Brain microvascular endothelial cell (primary cell): ENCODE measurements around the gene UMPS.

ENCODE experiments used
- DNase-seq: peaks from one replicate; pipeline ENCODE4 v3.0.0-alpha.2; 2020
- H3K27ac ChIP-seq: fragments of 250-450 bp; sonication (Bioruptor Pico); 2 replicates; pipeline ENCODE4 v1.5.1; 2020; ENCODE audit warnings: mild to moderate bottlenecking, moderate library complexity
- H3K27me3 ChIP-seq: fragments of 250-450 bp; sonication (Bioruptor Pico); replicated peaks from 2 replicates; pipeline ENCODE4 v1.5.1; 2020; ENCODE audit warnings: mild to moderate bottlenecking
- H3K36me3 ChIP-seq: fragments of 250-450 bp; sonication (Bioruptor Pico); replicated peaks from 2 replicates; pipeline ENCODE4 v1.5.1; 2020; ENCODE audit warnings: mild to moderate bottlenecking
- H3K4me3 ChIP-seq: 2 replicates; pipeline ENCODE4 v1.5.1; 2011; ENCODE audit warnings: low read depth, mild to moderate bottlenecking, control low read depth, low read length, moderate library complexity
- CTCF ChIP-seq: IDR thresholded peaks from 2 replicates; pipeline ENCODE4 v1.5.1; 2011; ENCODE audit warnings: low read depth, mild to moderate bottlenecking, moderate library complexity, low read length, control low read depth, inconsistent platforms; ENCODE audit errors: missing control alignments
- in situ Hi-C: cut with HindIII; loops from 2 replicates; pipeline ENCODE4 v1.10.0; 2017; ENCODE audit warnings: low sequenced_read_pairs, low pct_ligation_motif_present

Gene UMPS

GRCh38 chr3:124730129-124730940 is at the start of gene UMPS:
Gene UMPS, plus strand, starts transcription at chr3:124730452. Its CDS starts 20 bp downstream, at chr3:124730472.
- Histone ChIP-seq H3K4me3 (peak within 1 kb of the TSS; percentile 100), H3K36me3 (no peaks in the 10 kb centered on the region), H3K27ac (peak within 1 kb of the TSS; percentile 85), H3K27me3 (no peaks in the 10 kb centered on the region)
- in situ Hi-C loops = no loop called here
- no peak for TF ChIP-seq CTCF
- DNase-seq = peak; percentile 72

GRCh38 chr3:124680521-124680920 is 49.7 kb upstream of the UMPS start:
- Histone ChIP-seq H3K27me3 (no peaks in the 10 kb centered on the region), H3K4me3 (no peak overlapping the region), H3K27ac (no peak overlapping the region), H3K36me3 (no peaks in the 10 kb centered on the region)
- in situ Hi-C loops = loop anchor here (25.0 kb wide), 1 partner anchor 118 kb away; no protein-coding TSS in a partner anchor
- DNase-seq = no peak
- no peak for TF ChIP-seq CTCF

GRCh38 chr3:124682263-124682662 is 48.0 kb upstream of the UMPS start:
- in situ Hi-C loops = loop anchor here (25.0 kb wide), 1 partner anchor 120 kb away; no protein-coding TSS in a partner anchor
- Histone ChIP-seq H3K4me3 (no peak overlapping the region), H3K36me3 (no peaks in the 10 kb centered on the region), H3K27ac (no peak overlapping the region), H3K27me3 (no peaks in the 10 kb centered on the region)
- TF ChIP-seq CTCF = no peak
- DNase-seq = no peak

- in situ Hi-C loops = loop anchor here (25.0 kb wide), 1 partner anchor 122 kb away; no protein-coding TSS in a partner anchor
- H3K4me3 ChIP-seq = no peak overlapping the region
- H3K27ac ChIP-seq = no peak overlapping the region
- H3K36me3 ChIP-seq = no peaks in the 10 kb centered on the region
- no peak for TF ChIP-seq CTCF
- no peaks in the 10 kb centered on the region for H3K27me3 ChIP-seq
- no peak for DNase-seq
Observed at GRCh38 chr3:124684459-124684858, 45.8 kb upstream of the UMPS start.

- TF ChIP-seq CTCF = no peak
- Histone ChIP-seq H3K27ac (no peak overlapping the region), H3K36me3 (no peaks in the 10 kb centered on the region), H3K4me3 (no peak overlapping the region), H3K27me3 (no peaks in the 10 kb centered on the region)
- no peak for DNase-seq
- in situ Hi-C loops = loop anchor here (25.0 kb wide), 1 partner anchor 123 kb away; no protein-coding TSS in a partner anchor
Observed at GRCh38 chr3:124685067-124685466, 45.2 kb upstream of the UMPS start.
